Breast epithelium (tissue), 4 donors: ENCODE results near the gene CENPX. TPM values are rescaled to one million over a fixed set of nuclear protein-coding genes. Genes with fewer than 3 reads are reported as not detected.
A peak's percentile ranks its signal among the peaks of the same experiment; 100 is the strongest.

Source experiments
- DNase-seq, 2 donors: peaks; one replicate each; pipeline ENCODE4 v3.0.0-alpha.2; 2019; ENCODE audit warnings: low spot score in 2 of 2
- H3K27ac ChIP-seq, 2 donors: fragments of 200-600 bp; sonication (generic) in 1 of 2; one replicate each; pipeline ENCODE4 v1.5.1; 2016 to 2019; ENCODE audit warnings: mild to moderate bottlenecking in 1 of 2
- H3K27me3 ChIP-seq, 2 donors: fragments of 200-600 bp; sonication (generic) in 1 of 2; one replicate each; pipeline versions ENCODE4 v1.5.1 to v1.6.0; 2017 to 2019; ENCODE audit warnings: control low read depth in 1 of 2, mild to moderate bottlenecking in 1 of 2
- H3K36me3 ChIP-seq: fragments of 200-600 bp; one replicate; pipeline ENCODE4 v1.5.1; 2019
- H3K4me1 ChIP-seq, 2 donors: fragments of 200-600 bp; sonication (generic); one replicate each; pipeline ENCODE4 v1.5.1; 2016 to 2019; ENCODE audit warnings: control low read depth in 1 of 2
- H3K4me3 ChIP-seq, 3 donors: fragments of 200-600 bp; sonication (generic); 1 replicate in 2 of 3; 2 replicates in 1 of 3; pipeline ENCODE4 v1.5.1; 2016 to 2019; ENCODE audit warnings: mild to moderate bottlenecking in 3 of 3, moderate library complexity in 2 of 3
- H3K9me3 ChIP-seq, 2 donors: fragments of 200-600 bp; sonication (generic) in 1 of 2; one replicate each; pipeline ENCODE4 v1.5.1; 2016 to 2019; ENCODE audit warnings: control low read depth in 1 of 2
- POLR2A ChIP-seq: fragments of 450-650 bp; IDR thresholded peaks from one replicate; pipeline ENCODE4 v1.6.1; 2016; ENCODE audit warnings: antibody characterized with exemption, mild to moderate bottlenecking, moderate library complexity
- POLR2AphosphoS5 ChIP-seq, 3 donors: sonication (generic); formaldehyde crosslinking; IDR thresholded peaks; one replicate each; pipeline ENCODE4 v1.6.1; 2017; ENCODE audit warnings: antibody characterized with exemption in 3 of 3
- intact Hi-C: fragments of 100-400 bp; cut with DNase I; formaldehyde crosslinking; loops from one replicate; pipeline ENCODE4 v1.15.1; 2023; ENCODE audit warnings: low total_unique reads
- total RNA-seq, 3 donors: library from RNA; depleted of rRNA; stranded (reverse); fragments of >200 nt; gene quantifications; one replicate each; pipeline ENCODE4 v1.1.0, GENCODE V29; 2016
- TF ChIP-seq, protein P1 (sequence below), 3 donors: fragments of 450-650 bp; IDR thresholded peaks; one replicate each; pipeline ENCODE4 v1.5.1; 2016 to 2017; ENCODE audit warnings: antibody characterized with exemption in 3 of 3, mild to moderate bottlenecking in 3 of 3, moderate library complexity in 3 of 3

CENPX gene
- total RNA-seq, 3 donors from 2014 or later, result 79.5 to 94.7 (median 92.5) TPM

DNA sequence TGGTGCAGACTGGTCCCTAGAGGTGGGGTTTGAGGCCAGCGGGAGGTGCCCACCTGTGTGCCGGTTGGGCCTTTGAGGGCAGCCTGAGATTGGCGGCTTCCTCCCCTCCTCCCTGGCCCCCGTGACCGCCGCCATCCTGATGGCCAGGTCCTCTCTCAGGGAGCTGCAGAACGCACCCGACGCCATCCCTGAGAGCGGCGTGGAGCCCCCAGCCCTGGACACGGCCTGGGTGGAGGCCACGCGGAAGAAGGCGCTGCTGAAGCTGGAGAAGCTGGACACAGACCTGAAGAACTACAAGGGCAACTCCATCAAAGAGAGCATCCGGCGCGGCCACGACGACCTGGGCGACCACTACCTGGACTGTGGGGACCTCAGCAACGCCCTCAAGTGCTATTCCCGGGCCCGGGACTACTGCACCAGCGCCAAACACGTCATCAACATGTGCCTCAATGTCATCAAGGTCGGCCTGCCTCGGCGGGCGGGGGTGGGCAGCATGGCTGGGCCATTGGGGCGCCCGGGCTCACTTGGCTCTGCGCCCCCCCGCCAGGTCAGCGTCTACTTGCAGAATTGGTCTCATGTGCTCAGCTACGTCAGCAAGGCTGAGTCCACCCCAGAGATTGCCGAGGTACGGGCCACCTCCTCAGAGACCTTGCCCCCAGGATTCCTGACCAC lies 31.8 kb upstream of the CENPX start:
- intact Hi-C loops, result no loop called here
- Histone ChIP-seq H3K4me3 (no peak overlapping the region), H3K36me3 (no peaks in the 10 kb centered on the region), H3K4me1 (peaks cover 6 to 23% of the 10 kb centered on the region in 2 donors), H3K27ac (no peak overlapping the region), H3K9me3 (no peaks in the 10 kb centered on the region), H3K27me3 (no peaks in the 10 kb centered on the region)
- DNase-seq, result no peak
- TF ChIP-seq, protein P1, sequence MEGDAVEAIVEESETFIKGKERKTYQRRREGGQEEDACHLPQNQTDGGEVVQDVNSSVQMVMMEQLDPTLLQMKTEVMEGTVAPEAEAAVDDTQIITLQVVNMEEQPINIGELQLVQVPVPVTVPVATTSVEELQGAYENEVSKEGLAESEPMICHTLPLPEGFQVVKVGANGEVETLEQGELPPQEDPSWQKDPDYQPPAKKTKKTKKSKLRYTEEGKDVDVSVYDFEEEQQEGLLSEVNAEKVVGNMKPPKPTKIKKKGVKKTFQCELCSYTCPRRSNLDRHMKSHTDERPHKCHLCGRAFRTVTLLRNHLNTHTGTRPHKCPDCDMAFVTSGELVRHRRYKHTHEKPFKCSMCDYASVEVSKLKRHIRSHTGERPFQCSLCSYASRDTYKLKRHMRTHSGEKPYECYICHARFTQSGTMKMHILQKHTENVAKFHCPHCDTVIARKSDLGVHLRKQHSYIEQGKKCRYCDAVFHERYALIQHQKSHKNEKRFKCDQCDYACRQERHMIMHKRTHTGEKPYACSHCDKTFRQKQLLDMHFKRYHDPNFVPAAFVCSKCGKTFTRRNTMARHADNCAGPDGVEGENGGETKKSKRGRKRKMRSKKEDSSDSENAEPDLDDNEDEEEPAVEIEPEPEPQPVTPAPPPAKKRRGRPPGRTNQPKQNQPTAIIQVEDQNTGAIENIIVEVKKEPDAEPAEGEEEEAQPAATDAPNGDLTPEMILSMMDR (IDR thresholded peaks at IDR 0.05), result no peak
- TF ChIP-seq POLR2AphosphoS5 (IDR thresholded peaks at IDR 0.05) (no peak), POLR2A (no peak)

DNA sequence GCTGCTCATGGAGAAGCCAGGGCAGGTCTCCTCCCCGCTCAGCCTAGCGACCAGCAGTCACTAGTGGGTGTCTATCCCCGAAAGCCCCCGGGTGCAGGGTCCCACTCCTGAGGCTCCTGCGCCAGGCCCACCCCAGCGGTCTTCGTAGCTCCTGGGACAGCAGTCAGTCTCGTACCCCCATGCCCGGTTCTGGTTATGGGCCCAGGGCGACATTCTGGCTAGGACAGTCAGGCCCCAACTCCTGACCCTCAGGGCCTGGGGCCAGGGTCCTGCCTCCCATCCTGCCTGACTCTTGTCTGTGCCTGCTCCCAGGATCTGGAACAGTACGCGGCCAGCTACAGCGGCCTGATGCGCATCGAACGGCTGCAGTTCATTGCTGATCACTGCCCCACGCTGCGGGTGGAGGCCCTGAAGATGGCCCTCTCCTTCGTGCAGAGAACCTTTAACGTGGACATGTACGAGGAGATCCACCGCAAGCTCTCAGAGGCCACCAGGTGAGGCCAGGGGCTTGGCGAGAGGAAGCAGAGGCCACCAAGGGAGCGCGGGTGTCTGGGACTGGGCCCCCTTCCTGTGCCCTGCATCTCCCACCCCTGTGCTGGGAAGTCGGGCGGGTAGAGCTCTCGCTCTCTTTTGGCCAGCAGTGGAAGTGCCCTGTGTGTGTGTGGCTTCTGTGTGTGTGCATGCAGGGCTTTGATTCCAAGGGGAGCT lies 31.0 kb upstream of the CENPX start:
- Histone ChIP-seq H3K4me1 (peaks cover 6 to 23% of the 10 kb centered on the region in 2 donors), H3K36me3 (no peaks in the 10 kb centered on the region), H3K9me3 (no peaks in the 10 kb centered on the region), H3K4me3 (no peak overlapping the region), H3K27me3 (no peaks in the 10 kb centered on the region), H3K27ac (no peak overlapping the region)
- TF ChIP-seq, protein P1 (IDR thresholded peaks at IDR 0.05), result no peak
- intact Hi-C loops, result no loop called here
- DNase-seq, result no peak

- Histone ChIP-seq H3K27ac (no peak overlapping the region), H3K4me1 (peaks cover 6 to 23% of the 10 kb centered on the region in 2 donors), H3K9me3 (no peaks in the 10 kb centered on the region), H3K27me3 (no peaks in the 10 kb centered on the region), H3K4me3 (peak overlapping the region; percentile 79 to 98 (median 79)), H3K36me3 (no peaks in the 10 kb centered on the region)
- TF ChIP-seq POLR2AphosphoS5 (IDR thresholded peaks at IDR 0.05) (no peak), POLR2A (no peak)
- TF ChIP-seq, protein P1 (IDR thresholded peaks at IDR 0.05), result no peak
- DNase-seq, result no peak
- intact Hi-C loops, result no loop called here
These were observed 30.5 kb upstream of the CENPX start for GRCh38 chr17:82053130-82053529.

DNA sequence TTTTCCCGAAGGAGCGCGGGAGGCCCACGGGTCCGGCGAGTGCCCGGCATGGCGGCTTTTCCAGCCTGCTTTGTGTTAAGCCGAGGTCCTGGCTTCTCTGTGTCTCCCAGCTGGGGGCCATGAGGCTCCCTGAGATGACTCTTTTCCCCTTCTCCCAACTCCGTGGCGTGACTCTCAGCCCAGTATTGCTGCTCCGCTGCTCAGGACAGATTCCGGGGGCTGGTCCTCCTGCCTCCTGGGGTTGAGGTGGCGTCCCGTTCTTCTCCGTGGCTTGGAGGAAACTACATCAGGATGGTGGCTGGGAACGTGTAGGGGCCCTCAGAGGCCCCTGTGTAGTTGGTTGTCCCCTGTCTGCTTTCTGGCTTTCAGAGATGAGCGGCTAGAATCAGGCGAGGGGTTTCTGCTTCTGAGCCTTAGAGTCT lies 30.0 kb upstream of the CENPX start:
- H3K27ac ChIP-seq, result no peak overlapping the region
- TF ChIP-seq POLR2A (no peak), POLR2AphosphoS5 (IDR thresholded peaks at IDR 0.05) (no peak)
- TF ChIP-seq, protein P1 (IDR thresholded peaks at IDR 0.05), result no peak
- intact Hi-C loops, result no loop called here
- peaks cover 6 to 23% of the 10 kb centered on the region in 2 donors for H3K4me1 ChIP-seq
- DNase-seq, result no peak
- H3K4me3 ChIP-seq, result peak overlapping the region; percentile 79 to 98 (median 79)
- H3K27me3 ChIP-seq, result no peaks in the 10 kb centered on the region
- no peaks in the 10 kb centered on the region for H3K9me3 ChIP-seq
- no peaks in the 10 kb centered on the region for H3K36me3 ChIP-seq
